OCI-LY1 (cell line): ENCODE data around the gene GZMM.
A peak's percentile ranks its signal among the peaks of the same experiment; 100 is the strongest.
"Not testable (repeated sequence)": the region's sequence is repeated elsewhere in the genome, so short reads cannot be mapped to it uniquely, and the experiment has no call there.

Source experiments
- H2AFZ ChIP-seq: fragments of 200-600 bp; sonication (generic), shearing (Covaris generic); 2 replicates; pipeline ENCODE4 v1.6.0; 2014; ENCODE audit warnings: antibody characterized with exemption, mild to moderate bottlenecking, low read length
- H3F3A ChIP-seq: fragments of 200-600 bp; sonication (generic), shearing (Covaris generic); 2 replicates; pipeline ENCODE4 v1.6.0; 2014; ENCODE audit warnings: mild to moderate bottlenecking, antibody characterized with exemption, low read length, moderate library complexity; ENCODE audit not compliant: insufficient read depth
- H3K27ac ChIP-seq: fragments of 200-600 bp; sonication (generic); 2 replicates; pipeline ENCODE4 v1.5.1; 2014; ENCODE audit warnings: low read length, mixed run types, mild to moderate bottlenecking, low read depth; ENCODE audit not compliant: poor library complexity, severe bottlenecking
- H3K27me3 ChIP-seq: fragments of 200-600 bp; sonication (generic); 2 replicates; pipeline ENCODE4 v1.6.0; 2014; ENCODE audit warnings: antibody characterized with exemption, mild to moderate bottlenecking, low read length, moderate library complexity; ENCODE audit not compliant: insufficient read depth
- H3K36me3 ChIP-seq: fragments of 200-600 bp; sonication (generic); 2 replicates; pipeline ENCODE4 v1.6.1; 2014; ENCODE audit warnings: mild to moderate bottlenecking, antibody characterized with exemption, low read length, moderate library complexity, mixed read lengths; ENCODE audit not compliant: insufficient read depth
- H3K4me1 ChIP-seq: fragments of 200-600 bp; sonication (generic); 2 replicates; pipeline ENCODE4 v1.5.1; 2014; ENCODE audit warnings: mild to moderate bottlenecking, low read length, moderate library complexity; ENCODE audit not compliant: insufficient read depth, severe bottlenecking
- H3K4me2 ChIP-seq: fragments of 200-600 bp; sonication (generic), shearing (Covaris generic); 2 replicates; pipeline ENCODE4 v1.6.1; 2014; ENCODE audit warnings: low read length
- H3K4me3 ChIP-seq: fragments of 200-600 bp; sonication (generic); 2 replicates; pipeline ENCODE4 v1.5.1; 2014; ENCODE audit warnings: low read length, low read depth, mild to moderate bottlenecking, mixed read lengths; ENCODE audit not compliant: poor library complexity, severe bottlenecking
- H3K79me2 ChIP-seq: fragments of 200-600 bp; shearing (Covaris generic); 2 replicates; pipeline ENCODE4 v1.6.1; 2016; ENCODE audit warnings: mixed run types, low read length, mixed read lengths; ENCODE audit not compliant: insufficient read depth
- H3K9ac ChIP-seq: fragments of 200-600 bp; sonication (generic), shearing (Covaris generic); 2 replicates; pipeline ENCODE4 v1.6.1; 2014; ENCODE audit warnings: mild to moderate bottlenecking, low read length, mixed read lengths
- H3K9me2 ChIP-seq: fragments of 200-600 bp; sonication (generic), shearing (Covaris generic); 2 replicates; pipeline ENCODE4 v1.6.1; 2014; ENCODE audit warnings: low read depth, mild to moderate bottlenecking, low read length, mixed read lengths
- H3K9me3 ChIP-seq: fragments of 200-600 bp; shearing (Covaris generic); 2 replicates; pipeline ENCODE4 v1.6.1; 2014; ENCODE audit warnings: low read length, mixed read lengths
- H4K20me1 ChIP-seq: fragments of 200-600 bp; sonication (generic), shearing (Covaris generic); 2 replicates; pipeline ENCODE4 v1.6.0; 2016; ENCODE audit warnings: mild to moderate bottlenecking, low read length; ENCODE audit not compliant: insufficient read depth
- CTCF ChIP-seq: fragments of 200-600 bp; sonication (generic), shearing (Covaris generic); IDR thresholded peaks from 2 replicates; pipeline ENCODE4 v1.5.1; 2017; ENCODE audit warnings: mild to moderate bottlenecking, antibody characterized with exemption, low read length, moderate library complexity, mixed read lengths
- EZH2 ChIP-seq: fragments of 200-600 bp; sonication (generic), shearing (Covaris generic); IDR thresholded peaks from 2 replicates; pipeline ENCODE4 v1.8.0; 2017; ENCODE audit warnings: borderline replicate concordance, mixed run types, mild to moderate bottlenecking, antibody characterized with exemption, low read length, moderate library complexity, mixed read lengths

The GZMM gene

GRCh38 chr19:583968-584239 is 40.1 kb downstream of the GZMM start:
- Histone ChIP-seq H3K4me3 (no peak overlapping the region), H4K20me1 (no peaks in the 10 kb centered on the region), H3K9ac (no peak overlapping the region), H3K36me3 (peaks cover 40% of the 10 kb centered on the region), H3K79me2 (no peaks in the 10 kb centered on the region), H3K4me1 (no peaks in the 10 kb centered on the region), H2AFZ (no peak overlapping the region), H3K9me3 (no peaks in the 10 kb centered on the region), H3K27ac (no peak overlapping the region), H3K27me3 (no peaks in the 10 kb centered on the region; the same call in 1 of the 2 replicates), H3K9me2 (no peaks in the 10 kb centered on the region), H3K4me2 (no peak overlapping the region), H3F3A (no peaks in the 10 kb centered on the region)
- no peak for TF ChIP-seq CTCF
- TF ChIP-seq EZH2 = no peak

- Histone ChIP-seq H3K4me1 (no peaks in the 10 kb centered on the region), H3K4me2 (no peak overlapping the region), H3K27me3 (no peaks in the 10 kb centered on the region; the same call in 1 of the 2 replicates), H3F3A (no peaks in the 10 kb centered on the region), H3K4me3 (no peak overlapping the region), H3K27ac (no peak overlapping the region), H3K9me3 (no peaks in the 10 kb centered on the region), H3K79me2 (no peaks in the 10 kb centered on the region), H4K20me1 (no peaks in the 10 kb centered on the region), H3K9ac (no peak overlapping the region), H3K36me3 (peaks cover 34% of the 10 kb centered on the region), H2AFZ (no peak overlapping the region), H3K9me2 (no peaks in the 10 kb centered on the region)
- peak; percentile 93 for TF ChIP-seq CTCF
- TF ChIP-seq EZH2 = no peak
Observed at GRCh38 chr19:584240-585001, 40.6 kb downstream of the GZMM start.

- not testable (repeated sequence) for H3F3A ChIP-seq, H3K27me3 ChIP-seq, H3K4me2 ChIP-seq, H3K9ac ChIP-seq, H3K4me3 ChIP-seq, H3K79me2 ChIP-seq, H2AFZ ChIP-seq, H3K9me3 ChIP-seq, H3K27ac ChIP-seq, H3K9me2 ChIP-seq, H4K20me1 ChIP-seq, H3K4me1 ChIP-seq
- H3K36me3 ChIP-seq = peaks cover 27% of the 10 kb centered on the region
Observed at GRCh38 chr19:585146-585545, 41.3 kb downstream of the GZMM start.

- Histone ChIP-seq H3K9ac (no peak overlapping the region), H3K79me2 (no peaks in the 10 kb centered on the region), H3K36me3 (peaks cover 22% of the 10 kb centered on the region), H3K4me1 (no peaks in the 10 kb centered on the region), H3K4me2 (no peak overlapping the region), H3F3A (no peaks in the 10 kb centered on the region), H3K4me3 (no peak overlapping the region), H4K20me1 (no peaks in the 10 kb centered on the region), H2AFZ (no peak overlapping the region), H3K9me3 (no peaks in the 10 kb centered on the region), H3K27ac (no peak overlapping the region), H3K27me3 (no peaks in the 10 kb centered on the region; the same call in 1 of the 2 replicates), H3K9me2 (no peaks in the 10 kb centered on the region)
- TF ChIP-seq EZH2 = no peak
- no peak for TF ChIP-seq CTCF
Observed at GRCh38 chr19:585551-586110, 41.8 kb downstream of the GZMM start.
